NCI-H1105 treated with DMSO at 0.1 percent for 48 hours (cell line): ENCODE results near the gene RAB3IL1.
"Not testable (repeated sequence)": the region's sequence is repeated elsewhere in the genome, so short reads cannot be mapped to it uniquely, and the experiment has no call there.

Experiments
- DNase-seq: peaks from one replicate; lab custom pipeline; 2025; lab: John Stamatoyannopoulos, UW

Gene RAB3IL1

GRCh38 chr11:61885784-61886580 lies 31.4 kb downstream of the RAB3IL1 start:
- no peak for DNase-seq

GRCh38 chr11:61885166-61885778 lies 32.1 kb downstream of the RAB3IL1 start:
- DNase-seq: peak; percentile 8

- no peak for DNase-seq
These were observed 33.4 kb downstream of the RAB3IL1 start for GRCh38 chr11:61883947-61884346.

GRCh38 chr11:61883327-61883726 lies 34.0 kb downstream of the RAB3IL1 start:
- DNase-seq: no peak

DNA sequence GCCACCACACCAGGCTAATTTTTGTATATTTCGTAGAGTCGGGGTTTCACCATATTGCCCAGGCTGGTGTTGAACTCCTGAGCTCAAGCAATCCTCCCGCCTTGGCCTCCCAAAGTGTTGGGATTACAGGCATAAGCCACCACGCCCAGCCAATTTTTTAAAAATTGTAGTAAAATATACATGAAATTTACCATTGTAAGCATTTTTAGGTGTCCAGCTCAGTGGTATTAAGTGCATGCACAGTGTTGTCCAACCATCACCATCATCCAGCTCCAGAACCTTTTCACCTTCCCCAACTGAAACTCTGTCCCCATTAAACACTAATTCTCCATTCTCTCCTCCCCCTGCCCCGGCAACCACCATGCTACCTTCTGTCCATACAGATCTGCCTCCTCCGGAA lies 34.5 kb downstream of the RAB3IL1 start:
- no peak for DNase-seq

- DNase-seq: not testable (repeated sequence)
These were observed 35.1 kb downstream of the RAB3IL1 start for GRCh38 chr11:61882267-61882666.

- no peak for DNase-seq
These were observed 36.0 kb downstream of the RAB3IL1 start for GRCh38 chr11:61881397-61881796.

GRCh38 chr11:61880454-61880853 lies 36.9 kb downstream of the RAB3IL1 start:
- no peak for DNase-seq

DNA sequence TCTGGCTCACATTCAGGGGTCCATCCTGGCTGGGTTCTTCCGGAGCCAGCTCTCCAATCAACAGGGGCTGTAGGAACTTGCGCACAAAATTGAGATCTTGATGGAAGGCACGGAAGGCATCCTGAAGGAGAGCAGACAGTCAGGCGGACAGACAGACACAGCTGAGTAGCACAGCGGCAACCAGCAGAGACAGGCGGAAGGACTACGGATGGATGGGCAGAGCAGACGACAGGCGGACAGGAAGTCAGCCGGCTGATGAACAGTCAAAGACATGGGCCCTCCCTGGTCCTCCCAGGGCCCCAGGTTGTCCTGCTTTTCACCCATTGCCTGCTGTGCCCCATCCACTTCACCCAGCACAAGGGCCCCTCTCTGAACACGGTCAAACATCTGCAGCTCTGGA lies 37.3 kb downstream of the RAB3IL1 start:
- DNase-seq: no peak

GRCh38 chr11:61879152-61879551 lies 38.2 kb downstream of the RAB3IL1 start:
- no peak for DNase-seq

DNA sequence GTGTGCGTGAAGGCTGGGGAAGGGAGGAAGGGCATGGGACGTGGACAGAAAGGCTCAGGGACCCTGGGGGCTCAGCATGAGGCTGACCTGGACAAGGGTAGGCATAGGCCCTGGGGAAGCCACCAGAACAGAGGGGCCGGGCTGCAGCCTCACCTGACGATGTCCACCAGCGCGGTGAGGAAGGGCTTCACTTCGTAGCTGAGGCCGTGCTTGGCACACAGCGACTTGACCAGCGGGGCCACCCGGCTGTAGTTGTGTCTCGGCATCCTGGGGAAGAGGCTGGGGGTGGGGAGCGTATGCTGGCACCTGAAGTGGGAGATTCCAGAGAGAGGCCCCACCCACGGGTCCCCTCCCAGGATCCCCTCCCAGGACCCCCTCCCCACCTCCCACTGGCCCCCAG lies 41.7 kb downstream of the RAB3IL1 start:
- no peak for DNase-seq

DNA sequence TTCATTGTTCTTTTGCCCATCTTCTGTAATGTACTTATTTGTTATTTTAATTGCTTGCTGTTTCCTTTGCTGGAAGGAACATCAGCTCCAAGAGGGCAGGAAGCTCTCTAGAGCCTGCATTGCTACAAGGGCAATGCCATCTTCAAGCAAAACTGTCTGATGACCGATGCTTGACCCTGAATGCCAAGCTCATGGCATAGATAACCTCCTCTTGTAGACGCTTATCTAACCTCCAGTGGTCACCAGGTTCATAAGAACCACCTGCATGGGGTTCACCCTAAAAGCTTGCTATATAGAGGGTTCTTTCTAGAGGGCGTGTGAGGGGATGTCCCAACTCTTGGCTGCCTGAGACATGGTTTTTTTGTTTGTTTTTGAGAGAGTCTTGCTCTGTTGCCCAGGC lies 42.5 kb downstream of the RAB3IL1 start:
- no peak for DNase-seq

GRCh38 chr11:61874377-61874809 lies 43.0 kb downstream of the RAB3IL1 start:
- no peak for DNase-seq

- no peak for DNase-seq
These were observed 43.6 kb downstream of the RAB3IL1 start for GRCh38 chr11:61873588-61874376.

GRCh38 chr11:61872935-61873565 lies 44.3 kb downstream of the RAB3IL1 start:
- DNase-seq: no peak

- DNase-seq: peak; percentile 75
These were observed 46.2 kb downstream of the RAB3IL1 start for GRCh38 chr11:61871158-61871597.

- DNase-seq: no peak
These were observed 46.8 kb downstream of the RAB3IL1 start for GRCh38 chr11:61870541-61871031.

DNA sequence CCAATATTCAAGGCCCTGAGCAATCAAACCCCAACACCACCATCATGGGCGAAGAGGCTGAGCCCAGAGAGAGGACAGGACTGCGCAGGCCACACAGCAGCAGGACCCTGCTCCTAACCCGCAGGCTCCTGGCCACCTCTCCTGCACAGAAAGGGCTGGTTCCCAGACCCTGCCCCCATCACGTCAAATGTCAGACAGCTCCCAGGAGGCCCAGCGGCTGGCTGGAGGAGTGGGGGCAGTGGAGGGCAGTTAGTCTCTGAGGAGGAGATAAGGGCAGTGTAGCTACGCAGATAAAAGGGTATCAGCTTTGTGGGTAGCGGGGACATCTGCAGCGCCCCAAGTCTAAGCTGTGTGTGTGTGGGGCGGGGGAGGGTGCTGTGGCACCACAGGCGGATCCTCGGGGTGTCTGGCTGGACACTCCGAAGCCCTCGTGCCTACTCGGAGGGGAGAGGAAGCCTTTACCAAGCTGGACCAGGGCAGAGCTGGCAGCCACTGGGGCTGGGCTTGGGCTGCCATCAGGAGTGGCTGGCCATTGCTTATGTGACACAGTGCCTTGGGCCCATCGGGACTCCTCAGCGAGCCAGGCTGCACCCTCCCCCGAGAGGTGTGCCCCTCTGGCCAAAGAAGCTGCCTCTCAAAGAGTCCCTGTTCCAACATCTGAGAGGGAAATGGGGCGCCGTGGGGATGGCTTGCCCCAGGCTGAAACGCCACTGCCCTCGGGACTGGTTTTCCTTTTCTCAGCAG lies 47.5 kb downstream of the RAB3IL1 start:
- DNase-seq: no peak

DNA sequence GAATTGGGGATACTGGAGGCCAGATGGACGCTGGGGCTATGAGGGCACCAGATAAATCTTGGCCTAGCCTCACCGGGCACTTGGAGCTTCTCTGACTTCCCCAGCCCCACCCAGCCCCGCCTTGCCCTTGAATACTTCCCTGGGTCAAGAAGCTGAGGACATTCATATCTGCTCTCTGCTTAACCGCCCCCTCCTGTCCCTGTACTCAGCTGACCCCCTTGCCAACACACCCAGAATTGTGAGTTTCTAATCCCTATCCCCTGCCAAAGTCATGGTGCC lies 48.0 kb downstream of the RAB3IL1 start:
- no peak for DNase-seq

- peak; percentile 12 for DNase-seq
These were observed 48.6 kb downstream of the RAB3IL1 start for GRCh38 chr11:61868571-61869428.

DNA sequence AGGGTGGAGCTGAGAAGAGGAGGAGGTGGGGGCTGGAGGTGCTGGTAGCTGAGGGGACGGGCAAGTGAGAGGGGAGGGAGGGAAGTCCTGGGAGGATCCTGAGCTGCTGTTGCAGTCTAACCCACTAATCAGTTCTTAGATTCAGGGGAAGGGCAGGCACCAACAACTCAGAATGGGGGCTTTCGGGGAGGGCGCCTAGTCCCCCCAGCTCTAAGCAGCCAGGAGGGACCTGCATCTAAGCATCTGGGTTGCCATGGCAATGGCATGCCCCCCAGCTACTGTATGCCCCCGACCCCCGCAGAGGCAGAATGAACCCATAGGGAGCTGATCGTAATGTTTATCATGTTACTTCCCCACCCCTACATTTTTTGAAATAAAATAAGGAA lies 50.4 kb downstream of the RAB3IL1 start:
- no peak for DNase-seq
